Smooth muscle cell (in vitro differentiated cells): ENCODE data around the gene UBL3. TPM values are rescaled to one million over a fixed set of nuclear protein-coding genes. Genes with fewer than 3 reads are reported as not detected.

ENCODE experiments used
- DNase-seq: peaks from one replicate; lab custom pipeline; 2025; ENCODE audit not compliant: unreplicated experiment; lab: John Stamatoyannopoulos, UW
- H2AFZ ChIP-seq: fragments of 200-600 bp; sonication (generic); 2 replicates; pipeline ENCODE4 v1.6.0; 2016; ENCODE audit warnings: antibody characterized with exemption, low read depth, mild to moderate bottlenecking
- H3F3A ChIP-seq: fragments of 200-600 bp; sonication (generic); 2 replicates; pipeline ENCODE4 v1.6.0; 2017; ENCODE audit warnings: antibody characterized with exemption, low read depth
- H3K27ac ChIP-seq: fragments of 200-600 bp; sonication (generic); 2 replicates; pipeline ENCODE4 v1.5.1; 2016; ENCODE audit warnings: low read depth, mild to moderate bottlenecking
- H3K27me3 ChIP-seq: fragments of 200-600 bp; sonication (generic); 2 replicates; pipeline ENCODE4 v1.6.1; 2016; ENCODE audit warnings: low read depth, mild to moderate bottlenecking
- H3K36me3 ChIP-seq: fragments of 200-600 bp; sonication (generic); 2 replicates; pipeline ENCODE4 v1.5.1; 2016; ENCODE audit warnings: low read depth
- H3K4me1 ChIP-seq: fragments of 200-600 bp; sonication (generic); 2 replicates; pipeline ENCODE4 v1.5.1; 2016; ENCODE audit warnings: low read depth
- H3K4me2 ChIP-seq: fragments of 200-600 bp; sonication (generic); 2 replicates; pipeline ENCODE4 v1.6.0; 2016; ENCODE audit warnings: mild to moderate bottlenecking
- H3K4me3 ChIP-seq: fragments of 200-600 bp; sonication (generic); 2 replicates; pipeline ENCODE4 v1.5.1; 2016; ENCODE audit warnings: mild to moderate bottlenecking
- H3K79me2 ChIP-seq: fragments of 200-600 bp; sonication (generic); 2 replicates; pipeline ENCODE4 v1.6.0; 2016; ENCODE audit warnings: low read depth, mild to moderate bottlenecking
- H3K9ac ChIP-seq: fragments of 200-600 bp; sonication (generic); 2 replicates; pipeline ENCODE4 v1.6.0; 2016; ENCODE audit warnings: low read depth
- H3K9me3 ChIP-seq: fragments of 200-600 bp; sonication (generic); replicated peaks from 2 replicates; pipeline ENCODE4 v1.5.1; 2016; ENCODE audit warnings: low read depth
- H4K20me1 ChIP-seq: fragments of 200-600 bp; sonication (generic); 2 replicates; pipeline ENCODE4 v1.6.0; 2016; ENCODE audit warnings: low read depth
- CTCF ChIP-seq: fragments of 200-600 bp; sonication (generic); IDR thresholded peaks from 2 replicates; pipeline ENCODE4 v1.5.1; 2017; ENCODE audit warnings: borderline replicate concordance, mild to moderate bottlenecking, antibody characterized with exemption; ENCODE audit not compliant: insufficient read depth, poor library complexity, severe bottlenecking
- WGBS: methylation state at CpG from one replicate; pipeline ENCODE4 v1.1.7; 2016; ENCODE audit warnings: low lambda C conversion rate; 5-methylcytosine and 5-hydroxymethylcytosine counted together
- polyA plus RNA-seq: library from polyadenylated mRNA; unstranded; fragments of >200 nt; fragmentation: Nextera tagmentation; extraction: Ambion mirVana; gene quantifications from 2 replicates; pipeline ENCODE4 v1.2.1, GENCODE V29; 2016
- total RNA-seq: library from RNA; depleted of rRNA; stranded (reverse); fragments of >200 nt; gene quantifications from 2 replicates; pipeline ENCODE4 v1.2.3, GENCODE V29; 2014

Gene UBL3
- total and polyA plus RNA-seq, 2 experiments from 2014 or later = 25.2 to 46.6 TPM

DNA sequence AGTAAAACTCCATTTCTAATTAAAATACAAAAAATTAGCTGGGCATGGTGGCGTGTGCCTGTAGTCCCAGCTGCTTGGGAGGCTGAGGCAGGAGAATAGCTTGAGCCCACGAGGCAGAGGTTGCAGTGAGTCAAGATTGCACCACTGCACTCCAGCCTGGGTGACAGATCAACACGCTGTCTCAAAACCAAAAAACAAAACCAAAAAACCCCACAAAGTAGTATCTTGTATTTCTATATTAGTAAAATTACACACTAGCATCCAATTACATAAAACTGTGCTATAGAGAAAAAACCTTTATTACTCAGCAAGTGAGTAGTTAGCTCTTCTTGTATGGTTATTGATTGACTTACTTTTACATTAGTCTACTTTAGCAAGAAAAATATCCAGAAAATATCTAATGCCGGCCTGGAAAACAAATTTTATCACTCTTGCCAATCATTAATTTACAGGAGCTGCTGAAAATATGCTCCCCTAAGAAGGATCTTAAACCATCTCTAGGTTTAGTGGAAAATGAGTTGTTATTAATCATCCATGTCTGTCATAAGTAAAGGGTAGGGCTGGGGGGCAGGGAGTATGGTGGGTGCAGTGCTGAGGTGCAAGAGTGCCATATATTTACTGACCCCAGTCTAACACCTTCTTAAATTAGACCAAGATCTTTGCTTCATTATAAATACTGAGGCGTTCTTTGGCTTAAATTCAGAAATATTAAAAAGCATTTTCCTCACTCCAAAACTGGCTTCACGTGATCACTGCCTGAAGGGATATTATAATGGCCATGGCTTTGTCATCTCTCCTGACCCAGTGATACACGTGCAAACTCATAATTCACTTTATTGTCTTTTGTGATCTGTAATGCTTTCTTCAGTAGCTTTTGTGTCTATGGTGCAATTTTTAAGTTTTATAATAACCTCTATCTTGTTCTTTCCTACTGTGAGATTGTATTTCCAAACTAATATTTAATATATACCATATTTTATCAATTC, 44.1 kb downstream of the UBL3 start:
- no peaks in the 10 kb centered on the region for H3K27me3 ChIP-seq
- no peaks in the 10 kb centered on the region for H3F3A ChIP-seq
- no peak overlapping the region for H2AFZ ChIP-seq
- peaks cover 100% of the 10 kb centered on the region for H3K79me2 ChIP-seq
- no peak for TF ChIP-seq CTCF
- H3K9ac ChIP-seq = no peak overlapping the region
- peaks cover 100% of the 10 kb centered on the region for H4K20me1 ChIP-seq
- no peak overlapping the region for H3K27ac ChIP-seq
- WGBS = 94% methylated on average over 7 of the region's 7 CpGs
- no peak overlapping the region for H3K4me2 ChIP-seq
- DNase-seq = no peak
- no peak overlapping the region for H3K4me3 ChIP-seq
- peaks cover 1% of the 10 kb centered on the region for H3K4me1 ChIP-seq
- no peaks in the 10 kb centered on the region for H3K36me3 ChIP-seq
- H3K9me3 ChIP-seq = no peaks in the 10 kb centered on the region

- H3K27me3 ChIP-seq = no peaks in the 10 kb centered on the region
- TF ChIP-seq CTCF = no peak
- H4K20me1 ChIP-seq = peaks cover 100% of the 10 kb centered on the region
- no peak overlapping the region for H3K4me2 ChIP-seq
- H3K9ac ChIP-seq = no peak overlapping the region
- 94% methylated on average over 3 of the region's 3 CpGs for WGBS
- no peak for DNase-seq
- H3K9me3 ChIP-seq = no peaks in the 10 kb centered on the region
- H3K4me3 ChIP-seq = no peak overlapping the region
- no peak overlapping the region for H2AFZ ChIP-seq
- no peaks in the 10 kb centered on the region for H3F3A ChIP-seq
- H3K79me2 ChIP-seq = peaks cover 100% of the 10 kb centered on the region
- H3K4me1 ChIP-seq = peaks cover 10% of the 10 kb centered on the region
- H3K27ac ChIP-seq = peak overlapping the region; percentile 32
- H3K36me3 ChIP-seq = no peaks in the 10 kb centered on the region
Measured at GRCh38 chr13:29803221-29803620, 47.2 kb downstream of the UBL3 start.

- H3K4me3 ChIP-seq = no peak overlapping the region
- H3K27me3 ChIP-seq = no peaks in the 10 kb centered on the region
- H3K36me3 ChIP-seq = no peaks in the 10 kb centered on the region
- peaks cover 10% of the 10 kb centered on the region for H3K4me1 ChIP-seq
- H3K79me2 ChIP-seq = peaks cover 100% of the 10 kb centered on the region
- no peak overlapping the region for H3K4me2 ChIP-seq
- no peak for DNase-seq
- WGBS = 77% methylated on average over 1 of the region's 1 CpG
- no peak for TF ChIP-seq CTCF
- no peaks in the 10 kb centered on the region for H3F3A ChIP-seq
- peak overlapping the region; percentile 32 for H3K27ac ChIP-seq
- H4K20me1 ChIP-seq = peaks cover 100% of the 10 kb centered on the region
- H2AFZ ChIP-seq = no peak overlapping the region
- H3K9me3 ChIP-seq = no peaks in the 10 kb centered on the region
- H3K9ac ChIP-seq = no peak overlapping the region
Measured at GRCh38 chr13:29802621-29803020, 47.8 kb downstream of the UBL3 start.
